ENCODE measurements around the gene ZBTB20. TPM values are rescaled to one million over a fixed set of nuclear protein-coding genes. Genes with fewer than 3 reads are reported as not detected.
"Not testable (repeated sequence)": the region's sequence is repeated elsewhere in the genome, so short reads cannot be mapped to it uniquely, and the experiment has no call there.

The ZBTB20 gene
- total RNA-seq, 1 experiment from 2014 or later, result 3.7 TPM

- DNase-seq, result no peak
- H3K4me3 ChIP-seq (ENCODE audit: low read length), result no peak overlapping the region
- H3K36me3 ChIP-seq (ENCODE audit: low read depth, low read length), result no peaks in the 10 kb centered on the region
- no peaks in the 10 kb centered on the region for H3K79me2 ChIP-seq (ENCODE audit: low read length)
- no peak overlapping the region for H2AFZ ChIP-seq (ENCODE audit: low read length)
- no peak overlapping the region for H3K27ac ChIP-seq (ENCODE audit: low read length)
- no peaks in the 10 kb centered on the region for H3F3A ChIP-seq (ENCODE audit: low read length, unreplicated experiment)
- no peaks in the 10 kb centered on the region for H3K9me3 ChIP-seq (ENCODE audit: low read length)
- peaks cover 5% of the 10 kb centered on the region for H3K4me1 ChIP-seq (ENCODE audit: insufficient read depth, low read length)
- no peak for ATAC-seq
- no peak overlapping the region for H3K4me2 ChIP-seq (ENCODE audit: low read length)
- ChIA-PET CTCF (no interaction called here), POLR2A (ENCODE audit: unreplicated experiment) (no interaction called here)
- H3K27me3 ChIP-seq (ENCODE audit: low read length), result no peaks in the 10 kb centered on the region
- H3K9me2 ChIP-seq (replicated peaks; ENCODE audit: low read length), result no peaks in the 10 kb centered on the region
- intact Hi-C loops (cut with micrococcal nuclease), result no loop called here
- H3K9ac ChIP-seq (ENCODE audit: low read length), result no peak overlapping the region
- H4K20me1 ChIP-seq (ENCODE audit: low read length), result no peaks in the 10 kb centered on the region
- TF ChIP-seq EZH2 (IDR thresholded peaks at IDR 0.05; ENCODE audit: low read length, unreplicated experiment) (no peak), CTCF (conservative IDR thresholded peaks at IDR 0.05; ENCODE audit: low read depth, low read length) (no peak), EZH2phosphoT487 (IDR thresholded peaks at IDR 0.05; ENCODE audit: borderline replicate concordance, low read length) (no peak)
- no TSS peak for BruUV-seq (replicated peaks)
These were observed 33.7 kb downstream of the ZBTB20 start for GRCh38 chr3:115113367-115113766.

- ChIA-PET CTCF (no interaction called here), POLR2A (ENCODE audit: unreplicated experiment) (no interaction called here)
- H3K4me3 ChIP-seq (ENCODE audit: low read length), result no peak overlapping the region
- H3K4me1 ChIP-seq (ENCODE audit: insufficient read depth, low read length), result peaks cover 5% of the 10 kb centered on the region
- no peak for TF ChIP-seq EZH2phosphoT487 (IDR thresholded peaks at IDR 0.05; ENCODE audit: borderline replicate concordance, low read length)
- no peak for TF ChIP-seq CTCF (conservative IDR thresholded peaks at IDR 0.05; ENCODE audit: low read depth, low read length)
- TF ChIP-seq EZH2 (IDR thresholded peaks at IDR 0.05; ENCODE audit: low read length, unreplicated experiment), result no peak
- no TSS peak for BruUV-seq (replicated peaks)
- no peak overlapping the region for H3K27ac ChIP-seq (ENCODE audit: low read length)
- H3K9me3 ChIP-seq (ENCODE audit: low read length), result no peaks in the 10 kb centered on the region
- H3K79me2 ChIP-seq (ENCODE audit: low read length), result no peaks in the 10 kb centered on the region
- H3K36me3 ChIP-seq (ENCODE audit: low read depth, low read length), result no peaks in the 10 kb centered on the region
- ATAC-seq (no peak), DNase-seq (no peak)
- H3K9ac ChIP-seq (ENCODE audit: low read length), result no peak overlapping the region
- no peak overlapping the region for H2AFZ ChIP-seq (ENCODE audit: low read length)
- no peaks in the 10 kb centered on the region for H3K27me3 ChIP-seq (ENCODE audit: low read length)
- no peaks in the 10 kb centered on the region for H3F3A ChIP-seq (ENCODE audit: low read length, unreplicated experiment)
- no peak overlapping the region for H3K4me2 ChIP-seq (ENCODE audit: low read length)
- no peaks in the 10 kb centered on the region for H4K20me1 ChIP-seq (ENCODE audit: low read length)
- intact Hi-C loops (cut with micrococcal nuclease), result no loop called here
- H3K9me2 ChIP-seq (replicated peaks; ENCODE audit: low read length), result no peaks in the 10 kb centered on the region
These were observed 35.5 kb downstream of the ZBTB20 start for GRCh38 chr3:115111632-115112031.

DNA sequence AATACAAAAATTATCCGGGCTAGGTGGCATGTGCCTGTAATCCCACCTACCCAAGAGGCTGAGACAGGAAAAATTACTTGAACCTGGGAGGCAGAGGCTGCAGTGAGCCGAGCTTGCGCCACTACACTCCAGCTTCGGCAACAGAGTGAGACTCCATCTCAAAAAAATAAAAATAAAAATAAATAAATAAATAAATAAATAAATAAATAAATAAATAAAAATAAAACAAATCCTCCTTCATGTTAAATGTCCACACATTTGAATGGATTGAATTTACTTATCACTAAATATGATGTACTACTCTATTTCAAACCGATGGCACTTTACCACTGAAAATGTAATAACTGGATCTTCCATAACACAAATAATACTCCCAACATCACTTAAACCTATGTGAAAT lies 36.3 kb downstream of the ZBTB20 start:
- no TSS peak for BruUV-seq (replicated peaks)
- POLR2A ChIA-PET (ENCODE audit: unreplicated experiment), result no interaction called here
- Histone ChIP-seq H3K36me3 (ENCODE audit: low read depth, low read length) (no peaks in the 10 kb centered on the region), H2AFZ (ENCODE audit: low read length) (no peak overlapping the region), H3K27me3 (ENCODE audit: low read length) (no peaks in the 10 kb centered on the region), H3K27ac (ENCODE audit: low read length) (no peak overlapping the region), H3K4me1 (ENCODE audit: insufficient read depth, low read length) (peaks cover 5% of the 10 kb centered on the region), H3K9me2 (replicated peaks; ENCODE audit: low read length) (no peaks in the 10 kb centered on the region), H3K4me2 (ENCODE audit: low read length) (no peak overlapping the region), H3K9ac (ENCODE audit: low read length) (no peak overlapping the region), H3K4me3 (ENCODE audit: low read length) (no peak overlapping the region), H3F3A (ENCODE audit: low read length, unreplicated experiment) (no peaks in the 10 kb centered on the region), H4K20me1 (ENCODE audit: low read length) (no peaks in the 10 kb centered on the region), H3K9me3 (ENCODE audit: low read length) (no peaks in the 10 kb centered on the region), H3K79me2 (ENCODE audit: low read length) (no peaks in the 10 kb centered on the region)
- intact Hi-C loops (cut with micrococcal nuclease), result no loop called here
- CTCF ChIA-PET, result no interaction called here
- ATAC-seq, result no peak
- DNase-seq, result no peak
- no peak for TF ChIP-seq CTCF (conservative IDR thresholded peaks at IDR 0.05; ENCODE audit: low read depth, low read length)
- TF ChIP-seq EZH2 (IDR thresholded peaks at IDR 0.05; ENCODE audit: low read length, unreplicated experiment), result no peak
- TF ChIP-seq EZH2phosphoT487 (IDR thresholded peaks at IDR 0.05; ENCODE audit: borderline replicate concordance, low read length), result no peak

- H2AFZ ChIP-seq (ENCODE audit: low read length); intact Hi-C loops (cut with micrococcal nuclease); H3K9me3 ChIP-seq (ENCODE audit: low read length); H4K20me1 ChIP-seq (ENCODE audit: low read length); ATAC-seq; H3K4me2 ChIP-seq (ENCODE audit: low read length); BruUV-seq (replicated peaks); H3K27me3 ChIP-seq (ENCODE audit: low read length); H3F3A ChIP-seq (ENCODE audit: low read length, unreplicated experiment); H3K79me2 ChIP-seq (ENCODE audit: low read length); DNase-seq; POLR2A ChIA-PET (ENCODE audit: unreplicated experiment); H3K9ac ChIP-seq (ENCODE audit: low read length); H3K4me3 ChIP-seq (ENCODE audit: low read length); H3K9me2 ChIP-seq (replicated peaks; ENCODE audit: low read length); H3K4me1 ChIP-seq (ENCODE audit: insufficient read depth, low read length); H3K27ac ChIP-seq (ENCODE audit: low read length); CTCF ChIA-PET; H3K36me3 ChIP-seq (ENCODE audit: low read depth, low read length): not testable (repeated sequence)
These were observed 37.0 kb downstream of the ZBTB20 start for GRCh38 chr3:115110066-115110465.

Measured in PC-3 (cell line).